HG03565 (cell line): Measurements from ENCODE around the gene RFX3.

Experiments
- ATAC-seq: cut with Tn5 transposase; IDR thresholded peaks from one replicate; pipeline ENCODE4 v1.9.1; 2021; ENCODE audit warnings: mild to moderate bottlenecking, moderate library complexity; ENCODE audit not compliant: unreplicated experiment

Gene RFX3

GRCh38 chr9:3436629-3437420, 89.0 kb downstream of the RFX3 start:
- no peak for ATAC-seq

GRCh38 chr9:3435732-3436131, 90.1 kb downstream of the RFX3 start:
- ATAC-seq, result no peak

- no peak for ATAC-seq
Measured at GRCh38 chr9:3434594-3434993, 91.2 kb downstream of the RFX3 start.

GRCh38 chr9:3433754-3434153, 92.0 kb downstream of the RFX3 start:
- ATAC-seq, result no peak

- no peak for ATAC-seq
Measured at GRCh38 chr9:3433066-3433465, 92.7 kb downstream of the RFX3 start.

- no peak for ATAC-seq
Measured at GRCh38 chr9:3431890-3432289, 93.9 kb downstream of the RFX3 start.

DNA sequence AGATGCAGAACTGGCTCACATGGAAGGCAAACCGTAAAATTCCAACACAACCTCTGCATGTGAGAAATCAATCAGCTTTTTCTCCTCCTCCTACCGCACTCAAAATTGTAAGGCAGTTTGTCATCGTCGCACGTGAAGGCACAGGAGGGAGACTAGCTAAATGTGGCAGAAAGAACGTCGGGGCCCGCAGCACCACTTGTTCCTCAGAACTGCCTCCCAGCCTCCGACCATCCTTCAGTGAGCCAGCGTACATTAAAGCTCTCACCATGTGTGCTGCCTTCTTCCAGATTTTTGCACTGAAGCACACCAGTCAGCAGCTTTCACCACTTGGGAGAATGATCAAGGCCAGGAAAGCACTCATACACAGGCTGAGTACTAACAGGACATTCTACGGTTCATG, 105.9 kb downstream of the RFX3 start:
- no peak for ATAC-seq

DNA sequence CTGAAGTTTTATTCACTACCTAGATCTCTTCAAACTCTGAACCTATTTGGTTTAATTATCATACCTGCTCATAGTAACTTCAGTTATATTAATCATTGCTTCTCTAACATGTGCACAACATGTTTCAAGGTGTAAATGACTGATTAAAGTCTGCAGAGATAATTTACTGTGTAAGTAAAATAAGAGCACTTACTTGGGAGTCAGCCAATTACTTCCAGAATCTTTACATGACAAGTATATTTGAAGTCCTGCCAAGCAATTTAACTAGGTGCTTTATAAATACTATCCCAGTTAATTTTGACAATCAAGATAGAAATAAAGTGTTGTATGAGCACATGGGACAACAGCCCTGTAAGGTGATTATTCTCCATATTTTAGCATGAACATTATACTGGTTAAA, 109.9 kb downstream of the RFX3 start:
- no peak for ATAC-seq

DNA sequence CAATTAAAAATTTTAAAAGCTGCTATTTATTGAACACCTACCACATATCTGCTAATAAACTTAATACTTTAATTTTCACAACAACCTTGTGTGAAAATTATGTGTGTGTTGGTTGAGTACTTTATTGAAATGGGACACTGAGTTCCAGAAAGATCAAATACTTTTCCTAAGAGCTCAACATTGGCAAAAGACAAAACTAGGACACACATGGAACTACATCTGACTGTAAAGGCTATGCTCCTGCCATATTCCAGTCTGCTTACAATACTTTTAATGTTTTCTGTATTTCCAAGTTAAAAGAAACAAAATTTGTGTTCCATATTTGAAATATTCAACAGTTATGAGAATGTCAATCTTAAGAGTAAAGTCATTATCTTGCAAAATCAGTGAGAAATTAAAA, 111.8 kb downstream of the RFX3 start:
- ATAC-seq, result no peak

DNA sequence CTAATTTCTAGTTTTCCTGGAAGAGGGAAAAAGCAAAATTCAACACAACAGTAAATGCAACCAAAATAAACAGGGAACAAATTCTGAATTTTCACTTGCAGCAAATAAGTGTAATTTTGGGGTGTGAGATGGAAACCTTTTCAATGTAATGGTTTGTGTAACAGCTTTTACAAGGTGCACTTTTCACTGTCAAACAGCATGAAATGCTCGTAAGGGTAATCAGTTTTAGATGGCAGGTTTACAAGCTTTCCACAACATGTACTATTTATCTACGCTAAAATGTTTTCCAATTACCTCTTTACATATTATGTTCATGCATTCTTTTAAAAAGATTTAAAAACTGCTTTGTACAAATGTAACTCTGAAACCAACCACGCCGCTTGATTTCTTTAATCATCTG, 115.3 kb downstream of the RFX3 start:
- no peak for ATAC-seq

DNA sequence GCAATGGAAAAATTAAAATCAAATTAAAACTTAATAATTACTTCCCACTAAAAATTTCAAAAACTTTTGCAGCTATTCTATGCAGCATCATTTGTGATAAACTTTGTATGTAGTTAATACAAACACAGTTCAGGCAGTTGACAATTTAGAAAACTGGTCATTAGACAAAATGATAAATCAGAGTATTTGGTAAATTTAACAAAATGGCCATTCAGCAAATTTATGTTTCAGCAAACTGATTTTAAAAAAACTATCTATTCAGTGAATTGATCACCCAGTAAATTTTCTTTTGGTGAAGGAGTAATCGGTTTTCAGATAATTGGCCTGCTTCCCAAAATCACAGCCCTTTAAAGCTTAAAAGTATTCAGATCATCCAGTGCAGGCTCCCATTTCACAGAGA, 116.3 kb downstream of the RFX3 start:
- no peak for ATAC-seq

GRCh38 chr9:3403315-3403714, 122.5 kb downstream of the RFX3 start:
- ATAC-seq, result no peak

DNA sequence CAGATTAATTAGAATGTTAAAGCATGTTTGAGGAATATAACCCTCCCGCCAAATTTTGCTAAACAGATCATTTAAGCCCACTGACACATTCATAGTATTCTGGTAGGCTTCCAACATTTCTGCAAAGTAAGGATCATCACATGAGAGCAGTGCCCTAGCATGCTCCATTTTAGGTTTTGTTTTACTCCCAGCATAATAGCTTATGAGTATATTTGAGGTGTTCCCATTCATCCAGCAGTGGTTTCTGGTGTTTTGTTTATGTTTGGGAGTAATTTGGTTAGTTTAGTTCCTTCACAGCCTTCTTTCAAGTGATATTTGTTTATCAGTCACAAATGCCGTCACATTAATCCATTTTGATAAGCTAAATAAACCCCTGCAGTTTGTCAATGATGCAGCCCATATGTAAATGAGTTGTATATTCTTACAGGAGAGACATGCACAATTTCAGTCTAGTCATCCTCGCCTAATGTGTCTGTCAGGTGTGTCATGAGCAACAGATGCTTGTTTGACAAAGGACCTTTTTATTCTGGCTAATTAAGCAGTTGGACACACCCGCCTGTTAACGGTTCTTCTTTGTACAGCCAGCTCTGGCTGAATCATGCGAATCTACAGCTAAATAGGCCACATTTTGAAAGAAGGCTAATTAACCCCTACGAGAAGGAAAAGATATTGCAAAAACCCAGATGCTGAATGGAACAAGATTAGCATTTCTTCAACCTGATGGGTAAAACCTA, 124.4 kb downstream of the RFX3 start:
- no peak for ATAC-seq

DNA sequence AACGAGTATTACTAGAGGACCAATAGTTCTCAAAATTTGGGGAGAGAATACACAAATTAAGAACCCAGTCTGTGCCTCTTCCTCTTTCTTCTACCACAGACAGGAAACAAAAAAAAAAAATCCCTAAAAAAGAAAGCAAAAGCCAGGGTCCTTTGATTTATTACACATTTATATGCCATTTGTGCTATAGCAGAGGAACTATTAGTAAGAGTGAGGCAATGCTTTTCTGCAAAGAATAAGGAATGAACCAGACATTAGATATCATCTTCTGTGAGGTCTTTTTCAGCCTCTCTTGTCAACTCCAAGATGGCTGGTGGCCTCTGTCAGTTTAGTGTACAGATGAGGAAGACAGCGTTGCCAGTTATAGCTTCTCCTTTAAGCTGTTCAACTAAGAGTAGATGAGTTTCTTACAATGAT, 127.6 kb downstream of the RFX3 start:
- ATAC-seq, result peak; percentile 55

- peak; percentile 23 for ATAC-seq
Measured at GRCh38 chr9:3397766-3398165, 128.0 kb downstream of the RFX3 start.

DNA sequence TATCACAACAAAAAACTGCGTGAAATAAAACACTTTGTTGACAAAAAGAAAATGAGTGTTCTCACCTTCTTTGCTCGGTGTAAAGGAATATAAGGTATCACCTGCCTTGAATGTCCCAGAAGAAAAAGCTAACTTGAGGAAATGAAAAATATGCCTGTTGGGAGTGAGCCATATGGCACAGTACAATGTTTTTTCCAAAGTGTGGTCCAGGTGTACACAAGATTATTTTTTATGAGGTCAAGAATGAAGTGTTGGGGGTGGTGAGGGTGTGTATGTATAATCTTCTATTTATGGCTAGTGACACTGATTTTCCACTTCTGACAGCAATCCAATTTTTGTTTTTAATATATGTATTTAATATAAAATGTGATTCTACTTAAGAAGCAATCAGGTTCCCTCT, 134.4 kb downstream of the RFX3 start:
- no peak for ATAC-seq

DNA sequence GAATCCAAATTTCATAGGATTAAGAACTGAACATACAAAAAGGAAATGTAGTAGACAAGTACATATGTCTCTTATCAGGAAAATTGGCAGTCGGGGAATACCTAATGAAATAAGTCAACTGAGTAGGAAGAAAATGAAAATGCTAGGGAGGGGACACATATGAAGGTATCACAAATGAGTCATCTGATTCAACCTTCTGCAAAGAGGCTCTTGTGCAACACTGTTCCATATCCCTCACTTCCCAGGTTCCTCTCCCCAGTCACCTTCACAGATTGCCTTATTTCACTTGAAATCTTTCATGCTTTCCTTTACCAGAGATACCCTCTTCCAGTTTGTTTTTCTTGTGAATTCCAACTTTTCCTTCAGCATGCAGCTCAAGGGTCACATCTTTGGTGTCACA, 139.0 kb downstream of the RFX3 start:
- no peak for ATAC-seq

- peak; percentile 95 for ATAC-seq
Measured at GRCh38 chr9:3385871-3386270, 139.9 kb downstream of the RFX3 start.

GRCh38 chr9:3371842-3372241, 154.0 kb downstream of the RFX3 start:
- no peak for ATAC-seq

GRCh38 chr9:3370715-3371114, 155.1 kb downstream of the RFX3 start:
- no peak for ATAC-seq

- ATAC-seq, result no peak
Measured at GRCh38 chr9:3367185-3367584, 158.6 kb downstream of the RFX3 start.

GRCh38 chr9:3361689-3362392, 164.0 kb downstream of the RFX3 start:
- ATAC-seq, result no peak
